ENCODE data around the gene H3-3A. TPM values are rescaled to one million over a fixed set of nuclear protein-coding genes. Genes with fewer than 3 reads are reported as not detected.

Gene H3-3A
- total and polyA plus RNA-seq, 10 of the 15 experiments (the other 5 are each of a cell fraction or from before 2014, with no cell fraction given), result 215 to 486 (median 393) TPM

DNA sequence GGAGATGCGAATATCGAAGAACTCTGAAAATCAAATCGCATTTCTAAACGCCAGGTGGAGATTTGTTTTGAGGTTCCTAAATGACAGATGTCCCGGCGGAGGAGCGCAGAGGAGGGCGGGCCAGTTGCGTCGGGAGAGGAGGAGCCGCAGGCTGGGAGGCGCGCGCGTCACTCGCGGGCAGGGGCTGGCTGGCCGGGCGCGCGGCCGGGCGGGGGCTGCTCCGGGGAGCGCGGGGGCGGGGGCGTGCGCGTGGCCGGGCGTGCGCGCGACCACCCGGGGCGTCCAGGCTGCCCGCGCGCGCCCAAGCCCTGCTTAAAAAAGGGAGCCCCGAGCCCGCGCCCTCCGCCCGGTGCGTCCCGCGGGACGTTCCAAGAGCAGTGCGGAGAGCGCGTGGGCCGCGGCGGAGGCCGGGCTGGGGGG, 47.3 kb downstream of the H3-3A start (continued):
- TF ChIP-seq YY1 (IDR thresholded peaks at IDR 0.05; ENCODE audit: low read depth, low read length) (0 out of 2 replicates have a peak, but pooled peaks have one; percentile 6), CREB1 (IDR thresholded peaks at IDR 0.05; ENCODE audit: low read depth) (no peak; the same call in 1 of the 2 replicates), JUND (IDR thresholded peaks at IDR 0.05; ENCODE audit: low read depth, low read length) (no peak), ATF7 (IDR thresholded peaks at IDR 0.05; ENCODE audit: low read depth) (no peak), CREM (IDR thresholded peaks at IDR 0.05; ENCODE audit: low read depth) (peak; percentile 17; the same call in 1 of the 2 replicates), RAD21 (IDR thresholded peaks at IDR 0.05; ENCODE audit: insufficient read depth, low read depth, low read length) (peak; percentile 25; the same call in 1 of the 2 replicates), SMAD1 (IDR thresholded peaks at IDR 0.05; ENCODE audit: low read depth, partially characterized antibody) (no peak), ZZZ3 (IDR thresholded peaks at IDR 0.05; ENCODE audit: control insufficient read depth, insufficient read length, low read depth) (no peak), TARDBP (IDR thresholded peaks at IDR 0.05; ENCODE audit: borderline replicate concordance) (no peak)
- TF ChIP-seq, protein P1, sequence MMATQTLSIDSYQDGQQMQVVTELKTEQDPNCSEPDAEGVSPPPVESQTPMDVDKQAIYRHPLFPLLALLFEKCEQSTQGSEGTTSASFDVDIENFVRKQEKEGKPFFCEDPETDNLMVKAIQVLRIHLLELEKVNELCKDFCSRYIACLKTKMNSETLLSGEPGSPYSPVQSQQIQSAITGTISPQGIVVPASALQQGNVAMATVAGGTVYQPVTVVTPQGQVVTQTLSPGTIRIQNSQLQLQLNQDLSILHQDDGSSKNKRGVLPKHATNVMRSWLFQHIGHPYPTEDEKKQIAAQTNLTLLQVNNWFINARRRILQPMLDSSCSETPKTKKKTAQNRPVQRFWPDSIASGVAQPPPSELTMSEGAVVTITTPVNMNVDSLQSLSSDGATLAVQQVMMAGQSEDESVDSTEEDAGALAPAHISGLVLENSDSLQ (IDR thresholded peaks at IDR 0.05), result peak; percentile 68; the same call in 1 of the 2 replicates
- TF ChIP-seq, protein P2, sequence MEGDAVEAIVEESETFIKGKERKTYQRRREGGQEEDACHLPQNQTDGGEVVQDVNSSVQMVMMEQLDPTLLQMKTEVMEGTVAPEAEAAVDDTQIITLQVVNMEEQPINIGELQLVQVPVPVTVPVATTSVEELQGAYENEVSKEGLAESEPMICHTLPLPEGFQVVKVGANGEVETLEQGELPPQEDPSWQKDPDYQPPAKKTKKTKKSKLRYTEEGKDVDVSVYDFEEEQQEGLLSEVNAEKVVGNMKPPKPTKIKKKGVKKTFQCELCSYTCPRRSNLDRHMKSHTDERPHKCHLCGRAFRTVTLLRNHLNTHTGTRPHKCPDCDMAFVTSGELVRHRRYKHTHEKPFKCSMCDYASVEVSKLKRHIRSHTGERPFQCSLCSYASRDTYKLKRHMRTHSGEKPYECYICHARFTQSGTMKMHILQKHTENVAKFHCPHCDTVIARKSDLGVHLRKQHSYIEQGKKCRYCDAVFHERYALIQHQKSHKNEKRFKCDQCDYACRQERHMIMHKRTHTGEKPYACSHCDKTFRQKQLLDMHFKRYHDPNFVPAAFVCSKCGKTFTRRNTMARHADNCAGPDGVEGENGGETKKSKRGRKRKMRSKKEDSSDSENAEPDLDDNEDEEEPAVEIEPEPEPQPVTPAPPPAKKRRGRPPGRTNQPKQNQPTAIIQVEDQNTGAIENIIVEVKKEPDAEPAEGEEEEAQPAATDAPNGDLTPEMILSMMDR (IDR thresholded peaks at IDR 0.05 in 2 of 3, conservative IDR thresholded peaks at IDR 0.05 in 1 of 3; ENCODE audit: control insufficient read depth in 2 of 3, extremely low read depth in 1 of 3, insufficient read depth in 1 of 3, low read depth in 3 of 3, low read length in 3 of 3), result peak in 2 of 3 experiments; percentile 12 to 20; a peak in 1 of 6 replicates

Data from GM12878 (cell line).